Right renal pelvis (tissue), 4 donors: ENCODE results near the gene RFTN1. TPM values are rescaled to one million over a fixed set of nuclear protein-coding genes. Genes with fewer than 3 reads are reported as not detected.

Source experiments
- DNase-seq, 4 donors: peaks; one replicate each; pipeline ENCODE4 v3.0.0-alpha.2; 2013; ENCODE audit warnings: low read depth in 4 of 4, low spot score in 3 of 4, missing footprints in 1 of 4
- polyA plus RNA-seq, 4 donors: library from polyadenylated mRNA; unstranded; fragments of 120-200 nt; gene quantifications; one replicate each; pipeline ENCODE4 v1.2.1, GENCODE V29; 2013; ENCODE audit not compliant: insufficient read length in 4 of 4

RFTN1 gene
- polyA plus RNA-seq, 4 donors = 29.6 to 33.2 (median 31.4) TPM

DNA sequence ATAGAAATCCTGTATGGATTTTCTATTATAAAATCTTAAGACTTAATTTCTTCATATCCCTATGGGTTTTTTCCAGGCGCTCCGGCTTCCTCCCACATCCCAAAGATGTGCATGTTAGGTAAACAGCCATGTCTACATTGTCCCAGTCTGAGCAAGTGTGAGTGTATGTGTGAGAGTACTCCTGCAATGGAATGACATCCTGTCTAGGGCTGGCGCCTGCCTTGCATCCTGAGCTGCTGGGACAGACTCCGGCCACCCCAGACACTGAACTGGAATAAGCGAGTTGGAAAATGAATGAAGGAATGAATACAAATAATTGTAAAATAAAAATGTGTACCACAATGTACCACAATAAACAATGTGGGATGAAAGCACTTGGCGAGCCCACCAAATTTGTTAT lies 69.2 kb downstream of the RFTN1 start:
- DNase-seq = no peak

DNA sequence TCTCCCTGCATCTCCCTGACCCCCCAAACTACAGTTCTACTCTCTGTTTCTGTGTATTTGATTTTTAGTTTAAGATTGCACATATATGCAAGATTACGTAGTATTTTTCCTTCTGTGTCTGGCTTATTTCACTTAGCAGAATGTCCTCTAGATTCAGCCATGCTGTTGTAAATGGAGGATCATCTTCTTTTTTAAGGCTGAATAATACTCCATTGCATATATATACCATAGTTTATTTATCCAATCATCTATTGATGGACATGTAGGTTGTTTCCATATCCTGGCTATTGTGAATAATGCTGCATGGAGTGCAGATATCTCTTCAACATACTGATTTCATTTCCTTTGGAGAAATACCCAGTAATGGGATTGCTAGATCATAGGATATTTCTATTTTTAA lies 70.8 kb downstream of the RFTN1 start:
- no peak for DNase-seq

DNA sequence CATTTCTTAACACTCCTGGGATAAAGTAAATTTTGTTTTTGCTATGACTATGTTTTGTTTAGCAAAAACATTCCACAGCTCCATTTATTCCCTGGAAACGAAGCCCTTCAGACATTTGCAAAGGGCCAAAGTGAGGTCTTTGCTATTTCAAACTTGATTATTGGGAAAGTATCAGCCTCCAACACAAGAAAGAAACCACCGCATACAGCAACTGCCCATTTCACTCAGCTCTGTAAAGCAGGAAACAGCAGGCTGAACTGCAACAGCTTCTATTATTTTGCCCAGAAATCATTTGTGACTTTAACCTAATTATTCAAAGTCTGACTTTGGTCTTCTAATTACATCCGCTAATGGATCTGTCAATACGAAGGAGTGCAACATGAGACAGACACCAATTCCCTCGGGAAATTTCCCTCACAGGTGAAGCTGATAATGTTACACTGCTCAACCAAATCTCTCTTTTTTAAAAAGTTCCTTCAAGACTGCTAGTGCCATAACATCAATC lies 72.1 kb downstream of the RFTN1 start:
- DNase-seq = no peak

DNA sequence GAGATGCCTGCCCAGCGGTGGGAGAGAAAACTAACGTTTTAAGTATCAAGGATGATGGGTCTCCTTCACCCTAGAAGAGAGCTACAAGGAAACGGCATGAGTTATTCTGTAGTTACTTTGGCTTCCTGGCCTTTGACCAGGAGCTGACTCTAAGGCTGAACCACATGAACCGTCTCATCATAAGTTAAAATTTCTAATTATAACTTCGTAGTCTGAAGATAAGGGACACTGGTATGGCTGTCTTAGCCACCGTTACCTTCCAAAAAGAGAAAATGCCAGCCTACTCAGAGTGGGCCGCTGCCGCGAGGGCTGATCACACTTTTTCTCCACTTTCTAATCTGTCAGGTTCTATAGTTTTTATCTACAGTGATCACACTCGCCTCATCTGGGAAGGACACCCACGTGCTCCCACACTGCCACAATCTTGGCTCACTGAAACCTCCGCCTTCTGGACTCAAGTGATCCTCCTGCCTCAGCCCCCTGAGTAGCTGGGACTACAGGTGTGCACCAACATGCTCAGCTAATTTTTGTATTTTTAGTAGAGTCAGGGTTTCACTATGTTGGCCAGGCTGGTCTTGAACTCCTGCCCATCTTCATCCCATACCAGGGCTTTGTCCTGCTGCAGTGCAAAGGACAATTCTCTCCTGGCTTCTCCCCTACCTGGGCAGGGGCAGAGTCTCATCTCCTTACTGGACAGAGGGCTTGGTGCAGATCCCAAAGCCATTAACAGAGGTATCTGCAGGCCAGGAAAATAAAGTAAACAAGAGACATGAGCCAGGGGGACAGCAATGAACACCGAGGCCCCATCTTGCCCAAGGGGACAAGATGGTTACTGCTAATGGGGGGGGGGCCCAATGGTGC lies 73.4 kb downstream of the RFTN1 start:
- DNase-seq = no peak

DNA sequence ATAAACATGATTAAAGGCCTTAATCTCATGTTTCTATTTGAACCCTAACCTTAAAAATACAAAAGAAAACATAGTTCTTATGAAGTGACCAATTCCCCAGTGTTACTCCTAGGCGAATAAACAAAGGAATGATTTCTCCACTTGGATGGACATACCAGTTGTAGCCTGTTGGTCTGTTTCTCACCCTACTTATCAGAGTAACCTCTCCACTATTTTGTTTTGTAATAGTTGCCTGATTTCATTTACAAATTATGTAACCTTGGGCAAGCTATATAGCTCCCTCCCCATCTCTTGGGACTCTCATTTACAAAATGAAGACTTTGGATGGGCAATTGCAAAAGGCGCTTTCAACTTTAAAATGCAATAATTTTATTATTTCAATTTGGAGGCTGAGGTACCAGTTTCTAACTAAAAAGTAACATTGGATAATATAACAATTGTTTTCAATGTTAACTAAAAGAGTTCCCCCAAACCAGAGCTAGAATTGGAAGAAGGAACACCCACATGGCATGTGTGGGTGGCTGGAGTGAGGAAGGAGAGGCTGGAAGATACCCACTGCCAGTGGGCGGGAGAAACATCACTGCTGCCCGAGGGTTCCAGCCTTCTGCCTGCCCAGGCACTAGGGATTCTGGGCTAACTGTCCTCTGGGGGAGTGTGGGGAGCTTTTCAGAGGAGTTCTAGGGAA lies 74.2 kb downstream of the RFTN1 start:
- no peak for DNase-seq

DNA sequence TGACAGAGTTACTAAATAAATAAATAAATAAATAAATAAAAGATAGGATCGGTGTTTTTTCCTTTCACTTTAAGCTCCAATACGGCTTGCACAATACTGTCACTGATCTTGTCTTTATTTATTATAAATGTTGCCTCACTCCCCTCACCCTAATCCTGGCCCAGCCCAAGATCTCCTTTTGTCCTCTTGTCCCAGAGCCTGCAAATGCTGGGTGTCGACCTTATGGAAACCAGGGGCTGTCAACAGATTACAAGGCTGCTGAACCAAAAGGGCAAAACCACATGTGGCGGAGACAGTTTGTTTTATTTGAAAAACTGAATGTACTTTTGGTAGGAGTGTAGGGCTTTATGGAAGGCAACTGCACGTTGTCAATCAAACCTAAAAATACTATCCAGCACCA lies 75.9 kb downstream of the RFTN1 start:
- no peak for DNase-seq

DNA sequence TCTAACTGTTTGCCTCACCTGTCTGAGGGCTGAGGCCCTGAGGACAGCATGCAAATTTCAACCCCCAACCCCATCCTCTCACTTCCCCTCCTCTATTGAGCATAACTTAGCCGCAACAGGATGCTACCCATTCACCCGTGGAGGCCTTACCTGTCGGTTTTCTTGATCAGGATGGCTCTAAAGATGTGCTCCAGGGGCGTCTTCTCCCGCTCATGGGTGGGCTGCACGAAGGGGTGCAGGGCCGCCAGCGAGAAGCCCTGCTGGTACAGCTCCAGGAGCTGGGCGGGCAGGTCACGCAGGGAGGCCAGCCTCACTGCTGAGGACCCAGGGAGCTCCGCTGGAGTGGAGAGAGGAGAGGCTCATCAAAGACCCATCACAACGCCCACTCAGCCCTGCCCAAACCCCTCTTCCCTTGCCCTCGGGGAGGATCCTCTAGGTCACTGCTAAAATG lies 79.8 kb downstream of the RFTN1 start:
- DNase-seq = no peak

DNA sequence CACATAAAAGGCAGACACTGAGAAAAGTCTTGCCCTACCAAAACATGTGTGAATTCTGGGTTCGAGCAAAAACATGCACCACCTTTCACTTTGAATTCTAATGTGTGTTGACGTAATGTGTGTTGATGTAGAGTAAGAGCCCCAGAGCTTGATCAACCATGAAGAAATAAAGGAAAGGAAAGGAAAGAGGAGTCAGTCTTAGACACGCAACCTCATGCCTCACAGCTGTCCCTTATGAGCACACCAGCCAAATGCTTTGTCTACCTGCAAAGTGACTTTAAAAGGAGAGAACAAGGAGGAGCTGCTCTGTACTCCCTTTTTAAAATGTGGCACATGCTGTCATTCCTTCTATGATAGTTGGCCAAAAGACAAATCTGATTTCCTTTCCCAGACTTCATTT lies 80.8 kb downstream of the RFTN1 start:
- no peak for DNase-seq

DNA sequence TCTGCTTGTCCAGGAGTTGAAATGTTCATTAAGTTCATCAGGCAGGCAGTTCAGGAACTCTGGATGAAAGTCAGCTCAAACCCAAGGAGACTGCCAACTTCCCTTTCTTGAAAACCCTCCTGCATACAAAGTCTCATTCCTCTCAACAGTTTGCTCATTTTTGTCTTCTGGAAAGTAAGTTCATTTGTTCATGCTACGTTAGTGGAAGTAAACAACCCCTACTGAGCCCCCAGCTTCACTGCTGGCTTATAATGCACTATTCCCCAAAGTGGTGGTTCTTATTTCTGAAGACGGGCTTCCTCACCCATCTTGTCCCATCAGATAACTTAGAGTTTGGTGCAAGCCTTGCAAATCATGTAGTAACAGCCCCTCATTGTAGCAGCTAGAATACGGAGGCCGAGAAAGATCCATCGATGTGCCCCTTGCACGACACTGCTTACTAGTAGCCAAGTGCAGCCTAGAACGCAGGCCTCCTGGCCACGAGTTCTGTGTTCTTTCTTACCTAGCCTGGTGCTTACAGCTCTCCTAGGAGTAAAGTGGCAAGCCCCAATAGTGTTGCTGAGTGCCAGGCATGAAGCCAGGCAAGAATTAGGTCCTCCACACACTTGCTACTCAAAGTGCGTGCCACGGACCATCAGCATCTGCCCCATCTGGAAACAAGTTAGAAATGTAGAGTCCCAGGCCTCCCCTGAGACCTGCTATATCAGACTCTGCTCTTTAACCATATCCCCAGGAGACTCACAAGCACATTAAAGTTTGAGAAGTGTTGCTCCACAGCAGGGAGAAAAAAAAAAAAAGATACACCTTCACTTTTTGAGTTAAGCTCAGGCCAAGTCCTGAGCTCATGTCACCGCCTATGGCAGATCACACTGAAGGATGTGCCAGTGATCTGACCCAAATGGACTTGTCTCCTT lies 82.5 kb downstream of the RFTN1 start:
- no peak for DNase-seq

DNA sequence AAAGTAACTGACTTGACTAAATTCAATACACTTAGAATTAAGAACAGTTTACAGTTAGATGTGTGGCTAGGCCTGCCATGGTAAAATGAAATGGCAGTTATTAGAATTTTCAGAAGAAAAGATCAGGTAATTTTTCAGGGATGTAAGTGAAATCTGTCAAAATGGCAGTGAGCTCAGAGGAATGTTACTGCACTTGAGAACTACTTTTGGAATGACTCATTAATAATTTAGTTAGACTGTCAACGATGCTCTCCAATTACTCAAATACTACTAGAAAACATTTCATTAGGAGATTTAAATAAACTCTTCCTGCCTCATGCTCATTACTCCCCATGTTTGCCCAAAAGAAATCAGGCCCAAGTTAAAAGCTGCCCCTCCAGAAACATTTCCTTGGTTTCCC lies 84.4 kb downstream of the RFTN1 start:
- DNase-seq = no peak

DNA sequence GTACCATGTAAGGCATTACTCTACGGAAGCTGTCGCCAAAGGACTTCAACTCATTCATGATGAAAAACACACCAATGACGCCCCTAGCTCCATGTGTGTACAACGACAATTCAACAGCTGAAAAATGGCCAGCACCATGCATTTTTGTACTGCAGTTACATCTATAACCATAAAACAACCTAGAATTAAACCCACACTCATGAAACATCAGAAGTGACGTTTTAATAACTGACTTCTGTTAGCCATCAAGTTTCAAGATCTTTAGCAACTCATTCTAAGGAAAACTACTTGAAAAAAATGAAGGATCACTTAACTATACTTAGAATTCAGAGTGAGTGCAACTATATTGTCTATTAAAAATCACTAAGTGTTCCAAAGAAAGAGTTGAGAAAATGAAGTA lies 84.9 kb downstream of the RFTN1 start:
- DNase-seq = no peak

DNA sequence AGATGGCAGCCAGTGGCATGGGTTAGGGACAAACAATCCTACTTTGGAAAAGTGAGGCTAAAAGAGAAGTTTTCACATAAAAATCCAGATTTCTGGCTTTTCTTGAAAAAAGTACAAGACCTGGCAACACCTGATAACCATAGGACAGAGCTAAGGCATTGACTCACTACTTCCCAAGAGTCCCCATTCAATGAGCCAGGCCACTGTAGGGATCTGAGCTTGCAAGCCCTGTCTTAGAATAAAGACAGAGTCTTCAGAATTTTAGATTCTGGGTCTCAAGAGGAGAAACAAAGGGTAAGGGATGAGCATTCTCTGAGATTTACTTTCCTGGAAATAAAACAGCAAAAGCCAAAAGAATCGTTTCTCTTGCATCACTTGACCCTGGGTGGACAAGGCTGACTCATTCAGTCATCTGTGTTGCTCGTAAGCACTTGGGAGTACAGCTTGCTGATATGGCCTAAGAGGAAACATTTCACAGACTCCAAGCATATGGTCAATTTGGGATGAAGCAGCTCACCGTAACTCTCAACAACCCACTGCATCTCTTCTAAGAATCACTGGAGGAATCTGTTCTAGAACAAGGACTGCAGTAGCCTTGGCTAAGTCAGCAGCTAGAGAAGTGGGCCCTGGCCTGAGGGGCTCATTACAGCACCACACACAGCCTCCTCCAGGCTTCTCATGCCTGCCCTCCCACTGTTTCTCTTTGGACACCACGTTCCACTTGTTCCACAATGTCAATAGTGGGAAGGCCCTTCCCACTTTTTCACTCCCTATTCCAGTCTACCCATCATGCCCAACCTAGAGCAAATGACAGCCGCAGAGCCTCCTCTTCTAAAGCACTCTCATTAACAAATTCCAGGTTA lies 86.2 kb downstream of the RFTN1 start:
- DNase-seq = no peak

DNA sequence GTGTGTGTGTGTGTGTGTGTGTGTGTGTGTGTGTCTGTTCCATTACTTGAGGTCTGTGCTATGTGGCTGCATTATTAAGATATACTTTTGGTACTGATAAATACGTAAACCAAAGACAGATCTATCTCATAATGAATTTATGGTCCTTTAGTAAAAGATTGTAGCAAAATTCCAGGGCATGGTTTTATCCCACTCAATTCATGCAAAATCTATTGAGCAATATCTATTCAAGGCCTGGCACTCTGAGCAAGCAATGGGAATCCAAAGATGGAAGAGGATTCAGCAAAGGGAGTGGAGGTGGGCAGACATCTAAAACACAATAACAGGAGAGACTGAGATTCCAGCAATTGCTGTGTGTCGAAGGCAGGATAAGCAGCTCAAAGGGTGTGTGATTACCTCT lies 86.8 kb downstream of the RFTN1 start:
- DNase-seq = no peak

DNA sequence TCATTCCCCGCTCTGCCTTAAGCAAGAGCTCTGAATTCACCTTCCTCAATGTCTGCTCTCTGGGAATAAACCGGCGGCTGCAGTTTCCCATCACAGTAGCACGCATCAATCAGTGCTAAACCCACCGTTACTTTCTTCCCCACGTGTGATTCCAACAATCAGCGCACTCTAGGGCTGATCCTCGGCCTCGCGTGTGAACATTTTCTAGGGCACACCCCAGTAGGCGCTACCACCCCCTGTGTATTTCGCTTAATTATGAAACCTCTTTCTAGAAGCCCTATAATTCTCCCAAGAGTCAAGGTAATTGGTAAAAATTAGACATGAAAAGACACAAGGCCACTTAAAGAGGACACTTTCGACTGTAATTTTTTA lies 87.5 kb downstream of the RFTN1 start:
- no peak for DNase-seq

DNA sequence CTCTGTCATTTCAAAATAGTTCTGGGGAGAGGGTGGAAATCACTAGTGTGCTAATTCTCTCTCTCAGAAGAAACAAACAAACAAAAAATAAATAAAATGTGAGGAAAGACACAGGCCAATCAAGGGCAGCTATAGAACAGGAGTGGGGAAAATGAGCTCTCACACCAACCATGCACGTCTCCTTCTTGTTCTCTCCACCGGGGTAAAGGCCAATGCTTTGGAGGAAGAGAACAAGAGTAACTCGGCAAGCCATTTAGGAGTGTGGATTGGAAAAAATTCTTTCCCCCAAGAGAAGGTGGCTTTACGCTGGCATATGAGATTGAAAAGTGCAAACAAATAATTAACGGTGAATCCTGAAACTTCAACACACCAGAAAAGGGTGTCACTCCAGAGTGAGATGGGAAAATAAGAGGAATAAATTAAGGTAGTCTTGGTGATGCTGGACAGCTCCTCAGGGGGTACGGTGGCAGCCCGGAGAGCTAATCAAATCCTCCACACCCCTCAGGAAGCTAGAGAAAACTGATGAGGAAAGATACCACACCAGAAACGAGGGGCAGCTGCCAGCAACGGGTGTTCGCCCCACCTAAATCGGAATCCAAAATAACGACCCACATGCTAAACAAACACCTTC lies 88.0 kb downstream of the RFTN1 start:
- DNase-seq = no peak

DNA sequence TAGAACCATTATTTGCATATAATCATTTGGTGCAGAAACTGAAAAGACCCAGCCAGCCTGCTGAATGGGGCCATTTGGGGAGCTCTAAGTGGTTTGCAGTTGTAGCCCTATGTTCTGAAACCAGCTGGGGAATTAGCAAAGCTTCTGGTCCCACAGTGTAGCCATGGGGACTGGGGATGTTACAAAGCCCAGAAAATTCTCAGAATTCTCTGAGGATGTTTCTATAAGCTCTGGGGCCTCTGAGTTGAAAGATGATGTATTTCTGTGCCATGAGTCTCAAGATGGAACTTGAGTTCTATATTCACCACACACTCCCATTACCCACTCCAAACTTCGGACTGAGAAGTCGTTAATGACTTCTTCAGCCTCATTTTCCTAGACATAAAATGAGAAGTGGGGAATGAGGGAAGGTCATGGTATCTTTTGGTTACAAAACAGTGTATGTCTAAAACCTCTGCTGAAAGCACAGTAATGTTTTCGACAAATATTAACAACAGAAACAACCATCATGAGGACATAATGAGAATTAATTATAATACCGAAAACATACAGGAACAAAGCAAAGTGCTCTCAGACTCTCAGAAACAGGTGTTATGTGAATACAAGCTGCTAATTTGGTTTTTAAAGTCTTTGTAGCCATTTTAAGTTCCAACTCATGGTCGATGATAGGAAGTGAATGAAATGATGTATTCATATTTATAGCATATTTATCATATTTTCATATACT lies 89.4 kb downstream of the RFTN1 start:
- no peak for DNase-seq

DNA sequence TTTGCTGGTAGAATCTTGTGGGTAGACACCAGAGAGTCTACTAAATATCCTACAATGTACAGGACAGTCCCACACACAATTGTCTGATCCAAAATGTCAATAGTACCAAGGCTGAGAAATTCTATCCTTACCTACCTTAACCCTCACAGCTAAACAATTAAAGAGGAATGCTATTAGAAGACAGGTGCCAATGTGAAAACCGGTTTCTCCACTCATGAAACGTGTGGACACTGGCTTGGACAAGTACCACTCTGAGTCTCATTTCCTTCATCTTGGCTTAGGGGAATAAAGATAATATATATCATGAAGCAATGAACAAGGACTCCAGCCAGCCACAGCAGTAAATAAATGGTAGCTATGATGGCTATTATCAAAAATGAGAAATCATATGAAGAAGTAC lies 90.2 kb downstream of the RFTN1 start:
- DNase-seq = no peak

DNA sequence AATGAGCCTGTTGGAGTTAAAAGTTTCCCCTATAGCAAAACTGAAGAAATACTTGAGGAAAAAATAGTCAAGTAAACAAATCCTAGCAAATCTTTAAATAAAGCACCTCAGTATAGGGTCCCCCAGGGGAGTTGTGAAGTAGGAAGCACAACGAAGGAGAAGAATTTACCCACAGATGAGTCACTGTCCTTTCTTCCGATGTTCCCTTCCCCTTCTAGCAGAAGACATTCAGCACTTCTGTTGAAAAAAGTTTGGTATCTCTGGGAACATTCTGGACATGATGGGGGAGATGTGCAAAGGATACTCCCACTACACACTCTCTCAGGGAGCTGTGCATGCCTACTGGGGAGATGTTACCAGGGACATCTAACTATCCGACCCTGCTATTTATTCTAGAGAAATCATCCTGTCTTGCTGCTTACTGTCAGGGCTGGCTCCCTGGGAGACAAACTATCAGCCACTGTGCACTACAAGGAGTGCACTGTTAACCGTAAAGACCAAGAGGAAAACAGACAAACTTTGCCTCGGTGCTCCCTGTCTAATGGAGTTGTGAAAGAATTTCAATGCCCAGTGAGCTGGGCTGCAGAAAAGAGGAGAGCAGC lies 93.8 kb downstream of the RFTN1 start:
- no peak for DNase-seq
